GM20000 (cell line): Measurements from ENCODE around the gene TLX1.

Experiments used
- DNase-seq: peaks from one replicate; pipeline ENCODE4 v3.0.0; 2012; ENCODE audit warnings: low spot score
- TF ChIP-seq, protein P1 (sequence below): IDR thresholded peaks from 2 replicates; pipeline ENCODE4 v1.5.1; 2012; ENCODE audit warnings: mild to moderate bottlenecking, control low read depth; ENCODE audit errors: extremely low read depth, missing control alignments

The TLX1 gene

DNA sequence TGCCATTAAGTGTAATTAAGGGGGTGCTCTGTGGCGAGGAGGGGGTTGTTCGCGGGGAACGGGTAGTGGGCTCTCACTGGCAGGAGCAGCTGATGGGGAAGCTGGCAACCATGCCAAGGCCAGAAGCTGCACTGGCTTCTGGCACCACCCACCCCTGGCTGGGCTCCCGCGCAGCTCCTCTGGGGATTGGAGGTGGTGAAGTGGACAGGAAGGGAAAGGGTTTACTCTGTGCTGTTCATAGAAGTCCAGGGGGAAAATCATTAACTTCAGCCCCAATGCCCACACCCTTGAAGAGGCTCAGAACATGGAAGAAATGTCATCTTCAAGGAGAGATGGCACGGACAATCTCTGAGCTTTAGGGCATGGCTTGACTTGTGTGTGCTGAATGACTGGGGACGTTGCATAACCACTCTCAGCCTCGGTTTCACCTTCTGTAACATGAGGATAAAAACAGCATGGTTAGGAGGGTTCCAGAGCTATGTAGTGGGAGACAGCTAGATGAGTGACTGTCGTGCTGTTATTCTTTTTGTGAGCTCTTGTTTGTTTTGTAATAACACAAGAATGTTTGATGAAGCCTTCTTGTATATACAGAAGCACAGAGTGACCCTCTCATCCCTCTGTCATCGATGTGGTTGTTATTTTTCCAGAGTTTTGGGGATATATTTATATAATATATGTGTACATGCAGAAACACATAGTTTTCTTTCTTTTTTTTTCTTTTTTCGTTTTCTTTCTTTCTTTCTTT lies 39.4 kb upstream of the TLX1 start:
- TF ChIP-seq, protein P1, sequence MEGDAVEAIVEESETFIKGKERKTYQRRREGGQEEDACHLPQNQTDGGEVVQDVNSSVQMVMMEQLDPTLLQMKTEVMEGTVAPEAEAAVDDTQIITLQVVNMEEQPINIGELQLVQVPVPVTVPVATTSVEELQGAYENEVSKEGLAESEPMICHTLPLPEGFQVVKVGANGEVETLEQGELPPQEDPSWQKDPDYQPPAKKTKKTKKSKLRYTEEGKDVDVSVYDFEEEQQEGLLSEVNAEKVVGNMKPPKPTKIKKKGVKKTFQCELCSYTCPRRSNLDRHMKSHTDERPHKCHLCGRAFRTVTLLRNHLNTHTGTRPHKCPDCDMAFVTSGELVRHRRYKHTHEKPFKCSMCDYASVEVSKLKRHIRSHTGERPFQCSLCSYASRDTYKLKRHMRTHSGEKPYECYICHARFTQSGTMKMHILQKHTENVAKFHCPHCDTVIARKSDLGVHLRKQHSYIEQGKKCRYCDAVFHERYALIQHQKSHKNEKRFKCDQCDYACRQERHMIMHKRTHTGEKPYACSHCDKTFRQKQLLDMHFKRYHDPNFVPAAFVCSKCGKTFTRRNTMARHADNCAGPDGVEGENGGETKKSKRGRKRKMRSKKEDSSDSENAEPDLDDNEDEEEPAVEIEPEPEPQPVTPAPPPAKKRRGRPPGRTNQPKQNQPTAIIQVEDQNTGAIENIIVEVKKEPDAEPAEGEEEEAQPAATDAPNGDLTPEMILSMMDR, result no peak
- no peak for DNase-seq

DNA sequence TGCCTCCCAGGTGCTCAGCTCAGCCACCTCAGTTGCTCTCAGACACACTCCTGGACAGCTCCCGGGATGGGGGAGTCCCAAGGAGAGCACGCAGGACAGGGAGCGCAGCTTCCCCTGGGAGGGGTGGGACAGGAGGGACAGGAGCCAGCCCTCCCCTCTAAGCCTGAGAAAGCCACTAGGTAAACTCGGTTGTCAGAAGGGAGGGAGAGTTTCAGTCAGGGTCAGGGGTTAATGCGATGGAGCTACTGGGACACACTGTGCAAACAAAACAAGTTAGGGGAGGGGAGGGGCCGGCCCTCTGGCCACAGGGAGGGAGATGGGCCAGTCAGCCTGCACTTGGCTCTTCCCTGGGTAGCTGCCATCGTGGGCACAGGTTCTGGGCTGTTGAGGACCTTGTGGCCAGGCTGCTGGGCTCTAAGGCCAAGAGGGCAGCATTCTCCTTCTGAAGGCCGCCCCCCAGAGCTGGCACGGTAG lies 38.2 kb upstream of the TLX1 start:
- TF ChIP-seq, protein P1, result no peak
- no peak for DNase-seq

DNA sequence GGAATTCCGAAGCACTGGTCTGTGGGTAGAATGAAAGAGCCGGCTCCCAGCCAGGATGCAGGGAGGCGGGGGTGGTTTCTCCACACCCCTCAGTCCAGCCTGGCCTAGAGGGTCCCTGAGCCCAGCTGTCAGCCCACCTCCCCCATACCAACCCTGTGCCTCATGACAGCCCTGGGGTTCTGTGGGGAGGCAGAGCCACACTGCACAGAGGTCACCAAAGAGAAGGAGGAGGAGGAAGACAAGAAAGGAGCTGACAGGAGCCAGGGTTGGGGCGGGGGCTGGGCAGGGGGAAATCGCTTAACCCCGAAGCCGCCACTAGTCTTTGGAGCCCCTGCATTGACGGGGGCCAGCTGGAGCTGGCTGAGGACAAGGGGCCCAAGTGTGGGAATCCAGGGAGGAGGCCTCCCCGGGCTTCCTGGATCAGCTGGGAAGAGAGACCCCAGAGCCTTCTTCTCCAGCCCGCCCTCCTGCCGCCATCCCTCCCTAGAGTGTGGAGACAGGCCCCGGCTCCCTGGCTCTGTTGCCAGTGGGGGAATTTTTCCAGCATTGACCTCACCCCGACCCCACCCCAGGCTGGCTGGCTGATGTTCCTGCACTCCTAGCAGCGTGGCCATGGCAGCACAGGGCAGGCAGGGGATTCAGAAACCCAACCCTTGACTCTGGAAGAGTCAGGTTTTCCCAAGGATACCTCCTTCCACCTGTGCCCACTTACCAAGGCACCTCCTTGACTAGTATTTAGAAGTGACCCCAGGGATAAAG lies 36.8 kb upstream of the TLX1 start:
- TF ChIP-seq, protein P1, result no peak
- no peak for DNase-seq

DNA sequence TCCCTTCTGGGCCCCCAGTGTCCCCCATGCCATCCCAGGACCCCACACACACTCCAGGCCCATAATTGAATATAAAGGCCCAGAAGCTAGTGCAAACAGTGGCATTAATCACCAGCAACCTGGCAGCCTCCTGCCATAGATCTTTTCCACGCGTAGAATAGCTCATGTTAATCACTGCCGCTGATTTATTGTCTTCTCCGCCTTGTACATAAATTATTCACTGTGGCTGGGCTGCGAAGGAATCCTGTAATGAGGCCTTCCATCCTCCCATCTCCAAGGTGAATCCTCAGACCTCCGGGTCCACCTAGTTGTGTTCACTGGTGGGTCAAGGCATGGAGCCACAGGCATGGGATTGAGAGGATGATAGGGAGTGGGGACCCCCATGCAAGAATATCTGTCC lies 36.1 kb upstream of the TLX1 start:
- TF ChIP-seq, protein P1, result no peak

GRCh38 chr10:101095550-101096213 lies 35.4 kb upstream of the TLX1 start:
- peak; percentile 81 for DNase-seq
- TF ChIP-seq, protein P1, result peak; percentile 81

More for the DNA sequence above, 36.1 kb upstream of the TLX1 start:
- no peak for DNase-seq

- no peak for DNase-seq
- TF ChIP-seq, protein P1, result no peak
These were observed 34.7 kb upstream of the TLX1 start for GRCh38 chr10:101096378-101096777.

DNA sequence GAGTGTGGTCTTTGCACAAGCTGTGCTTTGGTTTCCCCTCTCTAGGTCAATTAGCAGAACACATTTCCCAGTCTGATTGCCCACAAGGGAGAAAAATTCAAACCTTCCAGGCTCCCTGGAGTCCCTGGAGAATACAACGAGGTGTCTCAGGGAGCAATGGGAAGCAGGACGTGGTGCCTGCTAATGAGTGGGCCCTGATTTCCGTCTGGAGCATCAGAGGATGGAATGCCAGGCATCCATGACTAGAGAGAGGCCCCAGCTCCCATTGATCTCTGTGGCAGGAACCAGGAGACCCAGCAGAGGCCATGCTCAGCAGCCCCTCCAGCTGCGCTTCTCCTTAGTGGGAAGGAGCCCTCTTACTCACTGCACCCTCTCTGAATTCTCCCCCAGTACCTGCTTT lies 33.2 kb upstream of the TLX1 start:
- TF ChIP-seq, protein P1, result no peak
- DNase-seq, result no peak
